Measurements from ENCODE around the gene KCNJ14. TPM values are rescaled to one million over a fixed set of nuclear protein-coding genes. Genes with fewer than 3 reads are reported as not detected.

Gene KCNJ14
- total and polyA plus RNA-seq, 2 of the 8 experiments (the other 6 are each of a cell fraction or from before 2014, with no cell fraction given), result 0.45 to 0.89 TPM

GRCh38 chr19:48506138-48506733, 50.9 kb downstream of the KCNJ14 start:
- Histone ChIP-seq H2BK120ac (replicated peaks; ENCODE audit: low read depth, low read length) (no peak overlapping the region), H3K9me3 (ENCODE audit: insufficient read depth in 2 of 2, low read depth in 1 of 2, low read length in 1 of 2) (no peaks in the 10 kb centered on the region), H3K4me1 (replicated peaks in 1 of 4; ENCODE audit: control insufficient read depth in 3 of 4, insufficient read depth in 4 of 4, low read length in 3 of 4) (peaks cover 0 to 13% (median 12%) of the 10 kb centered on the region in 4 experiments; a peak in 6 of 7 replicates), H4K20me1 (replicated peaks in 1 of 2; ENCODE audit: control insufficient read depth in 1 of 2, insufficient read depth in 2 of 2, low read length in 2 of 2) (peaks cover 0 to 1% of the 10 kb centered on the region in 2 experiments), H3K4me3 (ENCODE audit: extremely low read depth in 1 of 4, insufficient read depth in 2 of 4, low read depth in 3 of 4, low read length in 4 of 4) (no peak overlapping the region), H3K56ac (replicated peaks; ENCODE audit: insufficient read length, low read depth, low read length) (no peak overlapping the region), H2BK15ac (ENCODE audit: low read length) (0 out of 2 replicates have a peak overlapping the region, but pooled peaks have one; percentile 81), H4K8ac (ENCODE audit: extremely low read depth, insufficient read depth, low read length) (no peak overlapping the region), H3K4me2 (ENCODE audit: insufficient read depth in 1 of 2, low read depth in 2 of 2, low read length in 2 of 2) (no peak overlapping the region), H3K27me3 (replicated peaks in 1 of 4; ENCODE audit: control insufficient read depth in 3 of 4, extremely low read depth in 1 of 4, insufficient read depth in 3 of 4, low read length in 3 of 4) (no peaks in the 10 kb centered on the region), H3K36me3 (ENCODE audit: control insufficient read depth in 2 of 4, insufficient read depth in 4 of 4, low read length in 3 of 4) (no peaks in the 10 kb centered on the region), H3K79me2 (ENCODE audit: control insufficient read depth in 1 of 2, insufficient read depth in 2 of 2, low read length in 2 of 2) (no peaks in the 10 kb centered on the region), H3K18ac (ENCODE audit: extremely low read depth, low read length) (no peak overlapping the region), H3K27ac (ENCODE audit: low read depth, low read length) (no peak overlapping the region), H2BK5ac (ENCODE audit: low read depth, low read length) (no peak overlapping the region), H3K79me1 (ENCODE audit: low read depth, low read length) (no peaks in the 10 kb centered on the region), H3K23me2 (ENCODE audit: low read depth, low read length) (peaks cover 12% of the 10 kb centered on the region), H3K14ac (ENCODE audit: insufficient read length) (no peak overlapping the region), H4K5ac (ENCODE audit: insufficient read length, low read depth, low read length) (no peak overlapping the region), H3K23ac (ENCODE audit: insufficient read length) (no peak overlapping the region), H2BK12ac (ENCODE audit: low read depth, low read length) (0 out of 2 replicates have a peak overlapping the region, but pooled peaks have one; percentile 50), H4K91ac (replicated peaks; ENCODE audit: insufficient read length, low read length) (no peak overlapping the region), H3K9ac (replicated peaks in 1 of 4; ENCODE audit: extremely low read depth in 1 of 4, low read depth in 3 of 4, low read length in 3 of 4) (no peak overlapping the region), H2BK20ac (ENCODE audit: low read length) (no peak overlapping the region), H2AFZ (ENCODE audit: low read length) (no peak overlapping the region), H3K4ac (replicated peaks; ENCODE audit: insufficient read length, low read depth, low read length) (no peak overlapping the region), H2AK5ac (ENCODE audit: low read depth, low read length) (no peak overlapping the region)
- TF ChIP-seq MAFK (IDR thresholded peaks at IDR 0.05; ENCODE audit: low read depth, low read length) (no peak), RAD21 (IDR thresholded peaks at IDR 0.05 in 1 of 2, conservative IDR thresholded peaks at IDR 0.05 in 1 of 2; ENCODE audit: low read depth in 2 of 2, low read length in 2 of 2) (peak; percentile 88 to 91), SP1 (IDR thresholded peaks at IDR 0.05; ENCODE audit: low read depth, low read length) (0 out of 2 replicates have a peak, but pooled peaks have one; percentile 9)
- TF ChIP-seq, protein P1, sequence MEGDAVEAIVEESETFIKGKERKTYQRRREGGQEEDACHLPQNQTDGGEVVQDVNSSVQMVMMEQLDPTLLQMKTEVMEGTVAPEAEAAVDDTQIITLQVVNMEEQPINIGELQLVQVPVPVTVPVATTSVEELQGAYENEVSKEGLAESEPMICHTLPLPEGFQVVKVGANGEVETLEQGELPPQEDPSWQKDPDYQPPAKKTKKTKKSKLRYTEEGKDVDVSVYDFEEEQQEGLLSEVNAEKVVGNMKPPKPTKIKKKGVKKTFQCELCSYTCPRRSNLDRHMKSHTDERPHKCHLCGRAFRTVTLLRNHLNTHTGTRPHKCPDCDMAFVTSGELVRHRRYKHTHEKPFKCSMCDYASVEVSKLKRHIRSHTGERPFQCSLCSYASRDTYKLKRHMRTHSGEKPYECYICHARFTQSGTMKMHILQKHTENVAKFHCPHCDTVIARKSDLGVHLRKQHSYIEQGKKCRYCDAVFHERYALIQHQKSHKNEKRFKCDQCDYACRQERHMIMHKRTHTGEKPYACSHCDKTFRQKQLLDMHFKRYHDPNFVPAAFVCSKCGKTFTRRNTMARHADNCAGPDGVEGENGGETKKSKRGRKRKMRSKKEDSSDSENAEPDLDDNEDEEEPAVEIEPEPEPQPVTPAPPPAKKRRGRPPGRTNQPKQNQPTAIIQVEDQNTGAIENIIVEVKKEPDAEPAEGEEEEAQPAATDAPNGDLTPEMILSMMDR (IDR thresholded peaks at IDR 0.05; ENCODE audit: control extremely low read depth in 1 of 3, insufficient read depth in 1 of 3, low read depth in 1 of 3, low read length in 3 of 3), result peak in 2 of 3 experiments; percentile 50 to 75; a peak in 3 of 4 replicates
- ChIA-PET CTCF (ENCODE audit: partially characterized antibody) (interaction anchor here (0.6 to 9.6 kb wide), 25 partner anchors 10 to 679 kb away, joined by 3 to 353 read pairs (median 4); partner anchors contain the start of genes KDELR1 and SULT2B1), POLR2A (ENCODE audit: partially characterized antibody) (interaction anchor here (0.6 to 9.5 kb wide), 6 partner anchors 13 to 108 kb away, joined by 3 to 59 read pairs (median 7); partner anchors contain the start of gene FAM83E)
- 93% methylated on average over 5 of the region's 5 CpGs; no CpG with 5 or more reads in 1 of the 2 experiments for WGBS, 2 experiments (ENCODE audit: extremely low coverage in 1 of 2, insufficient coverage in 1 of 2, insufficient read length in 1 of 2, insufficient replicate concordance in 2 of 2, low coverage in 1 of 2, low lambda C conversion rate in 2 of 2, missing lambda C conversion rate in 1 of 2)
- no peak for DNase-seq (ENCODE audit: low read depth in 1 of 2, low spot score in 2 of 2)
- FAIRE-seq, result no peak

All from H1 (cell line).